GM12878 (cell line): ENCODE data around the gene XPO6. TPM values are rescaled to one million over a fixed set of nuclear protein-coding genes. Genes with fewer than 3 reads are reported as not detected.

ENCODE experiments used
- ATAC-seq: fragments of 200-7000 bp; cut with Tn5 transposase; 3 replicates; pipeline ENCODE4 v1.9.1; 2020; ENCODE audit warnings: mild to moderate bottlenecking, moderate library complexity
- BruUV-seq: library from RNA; stranded (reverse); fragments of 400-500 nt; replicated peaks from 2 replicates; lab custom pipeline; 2021; lab: Mats Ljungman, UMichigan
- CTCF ChIA-PET: fragments of 300-600 bp; sonication (Branson Sonifier 250); formaldehyde crosslinking; extraction: SDS; loops from one replicate; lab custom pipeline; 2021; ENCODE audit warnings: inconsistent platforms; lab: Yijun Ruan, JAX
- POLR2A ChIA-PET: fragments of 350-600 bp; formaldehyde crosslinking; extraction: SDS; loops from one replicate; lab custom pipeline; 2021; ENCODE audit warnings: inconsistent platforms; lab: Charles Lee
- RAD21 ChIA-PET: fragments of 300-600 bp; sonication (Branson Sonifier 250); formaldehyde crosslinking; loops from one replicate; lab custom pipeline; 2023; ENCODE audit warnings: antibody characterized with exemption; ENCODE audit not compliant: unreplicated experiment; lab: Charles Lee
- SMC1A ChIA-PET: fragments of 300-600 bp; sonication (Branson Sonifier 250); formaldehyde crosslinking; loops from one replicate; lab custom pipeline; 2023; ENCODE audit not compliant: unreplicated experiment, uncharacterized antibody; lab: Charles Lee
- DNase-seq: peaks from one replicate; pipeline ENCODE4 v3.0.0-alpha.2; 2011; ENCODE audit warnings: low read depth, low spot score
- FAIRE-seq: peaks from 3 replicates; lab custom pipeline; 2011; peaks lifted over from hg19 to GRCh38; lab: Jason Lieb, UNC
- H2AFZ ChIP-seq: 2 replicates; pipeline ENCODE4 v1.6.0; 2011; ENCODE audit warnings: low read depth, low read length, control low read depth; ENCODE audit not compliant: control insufficient read depth
- H3K27ac ChIP-seq: 2 replicates; pipeline ENCODE4 v1.5.1; 2011; ENCODE audit warnings: control low read depth; ENCODE audit not compliant: control insufficient read depth, insufficient read depth
- H3K27me3 ChIP-seq, 2 experiments: replicated peaks in 1 of 2; 2 replicates each; pipeline versions ENCODE4 v1.6.0 to v1.6.1; 2011; ENCODE audit warnings: low read length in 1 of 2; ENCODE audit not compliant: control insufficient read depth in 2 of 2, insufficient read depth in 2 of 2
- H3K36me3 ChIP-seq, 2 experiments: 2 replicates each; pipeline ENCODE4 v1.5.1; 2011; ENCODE audit warnings: low read length in 1 of 2; ENCODE audit not compliant: control insufficient read depth in 2 of 2, insufficient read depth in 2 of 2
- H3K4me1 ChIP-seq: 2 replicates; pipeline ENCODE4 v1.6.1; 2011; ENCODE audit warnings: mild to moderate bottlenecking, low read length, moderate library complexity, mixed read lengths; ENCODE audit not compliant: control insufficient read depth, insufficient read depth
- H3K4me2 ChIP-seq: 2 replicates; pipeline ENCODE4 v1.6.0; 2011; ENCODE audit warnings: control low read depth; ENCODE audit not compliant: control insufficient read depth, insufficient read depth
- H3K4me3 ChIP-seq: fragments of 200-600 bp; sonication (generic); 2 replicates; pipeline ENCODE4 v1.5.1; 2016
- H3K79me2 ChIP-seq: 2 replicates; pipeline ENCODE4 v1.6.0; 2011; ENCODE audit warnings: low read length; ENCODE audit not compliant: control insufficient read depth, insufficient read depth
- H3K9ac ChIP-seq: 2 replicates; pipeline ENCODE4 v1.8.0; 2011; ENCODE audit warnings: low read length, control low read depth, mixed read lengths; ENCODE audit not compliant: control insufficient read depth, insufficient read depth
- H3K9me3 ChIP-seq: replicated peaks from 3 replicates; pipeline ENCODE4 v1.5.1; 2011; ENCODE audit warnings: mild to moderate bottlenecking, low read length; ENCODE audit not compliant: control insufficient read depth, insufficient read depth
- H4K20me1 ChIP-seq: 2 replicates; pipeline ENCODE4 v1.6.0; 2011; ENCODE audit not compliant: control insufficient read depth, insufficient read depth
- ASH2L ChIP-seq: fragments of 300-600, 200-600 bp; sonication (generic); IDR thresholded peaks from 2 replicates; pipeline ENCODE4 v1.6.1; 2017; ENCODE audit warnings: low read depth, mild to moderate bottlenecking, borderline replicate concordance
- BACH1 ChIP-seq: fragments of 450-650 bp; IDR thresholded peaks from 2 replicates; pipeline ENCODE4 v1.6.1; 2017; ENCODE audit warnings: mild to moderate bottlenecking, borderline replicate concordance
- FOXK2 ChIP-seq: fragments of 450-650 bp; IDR thresholded peaks from 2 replicates; pipeline ENCODE4 v1.6.1; 2017; ENCODE audit warnings: mild to moderate bottlenecking, moderate library complexity
- SP1 ChIP-seq: IDR thresholded peaks from one replicate; pipeline ENCODE4 v1.6.1; 2011; ENCODE audit warnings: low read depth, low read length
- STAT1 ChIP-seq: fragments of 450-650 bp; conservative IDR thresholded peaks from 2 replicates; pipeline ENCODE4 v1.6.1; 2014; ENCODE audit warnings: antibody characterized with exemption, mild to moderate bottlenecking
- SUZ12 ChIP-seq: fragments of 200-600 bp; sonication (generic); IDR thresholded peaks from one replicate; pipeline ENCODE4 v1.6.1; 2018; ENCODE audit warnings: antibody characterized with exemption, mild to moderate bottlenecking; ENCODE audit not compliant: unreplicated experiment
- ZBTB4 ChIP-seq: fragments of 450-650 bp; formaldehyde crosslinking; IDR thresholded peaks from 2 replicates; pipeline ENCODE4 v1.4.0; 2022; ENCODE audit warnings: mild to moderate bottlenecking, moderate library complexity
- ZNF217 ChIP-seq: fragments of 450-650 bp; IDR thresholded peaks from 2 replicates; pipeline ENCODE4 v1.6.1; 2017; ENCODE audit warnings: antibody characterized with exemption, mild to moderate bottlenecking
- ZNF592 ChIP-seq: fragments of 450-650 bp; IDR thresholded peaks from 2 replicates; pipeline ENCODE4 v1.6.1; 2017; ENCODE audit warnings: mild to moderate bottlenecking, moderate library complexity
- WGBS: methylation state at CpG from one replicate; pipeline ENCODE4 v1.1.6; 2016; ENCODE audit warnings: low lambda C conversion rate; ENCODE audit not compliant: insufficient replicate concordance, insufficient coverage; ENCODE audit errors: missing lambda C conversion rate; 5-methylcytosine and 5-hydroxymethylcytosine counted together
- in situ Hi-C: fragments of 300-500 bp; cut with MboI; formaldehyde crosslinking; loops from 9 replicates; pipeline ENCODE4 v1.14.3; 2018; ENCODE audit warnings: mixed read lengths
- intact Hi-C: fragments of 100-400 bp; cut with micrococcal nuclease; formaldehyde crosslinking; loops from one replicate; pipeline ENCODE4 v1.14.2; 2022; ENCODE audit not compliant: unreplicated experiment
- polyA plus RNA-seq, 11 experiments: library from polyadenylated mRNA; depleted of rRNA in 4 of 11; unstranded in 6 of 11; stranded (reverse) in 5 of 11; fragments of >200 nt; fragmentation: Nextera tagmentation in 4 of 11; fragmentation: Illumina TruSeq in 1 of 11; extraction: Ambion mirVana in 4 of 11; extraction: Trizol in 1 of 11; gene quantifications; 1 replicate in 1 of 11; 2 replicates in 10 of 11; pipeline versions ENCODE4 v1.2.1 to v1.2.3, GENCODE V29; 2011 to 2016; ENCODE audit warnings: inconsistent platforms in 2 of 11, missing spikeins in 2 of 11, low read depth in 1 of 11
- total RNA-seq, 4 experiments: library from RNA; depleted of rRNA in 3 of 4; stranded (reverse); fragments of >200 nt in 3 of 4; fragmentation: Illumina TruSeq in 1 of 4; extraction: Trizol in 1 of 4; gene quantifications; 2 replicates each; pipeline versions ENCODE4 v1.2.1 to v1.2.3, GENCODE V29; 2013 to 2021
- TF ChIP-seq, protein P1 (sequence below): fragments of 450-650 bp; IDR thresholded peaks from 2 replicates; pipeline ENCODE4 v1.6.1; 2018; ENCODE audit warnings: borderline replicate concordance, mild to moderate bottlenecking; ENCODE audit not compliant: partially characterized antibody

Gene XPO6
- total and polyA plus RNA-seq, 10 of the 15 experiments (the other 5 are each of a cell fraction or from before 2014, with no cell fraction given) = 9.9 to 246 (median 110) TPM

- TF ChIP-seq ZNF592 = no peak
- TF ChIP-seq STAT1 = no peak
- TF ChIP-seq FOXK2 = no peak
- TF ChIP-seq ASH2L = no peak
- TF ChIP-seq, all 136 proteins: peak for 0
Measured at GRCh38 chr16:28171816-28172215, 39.9 kb downstream of the XPO6 start (continued).

DNA sequence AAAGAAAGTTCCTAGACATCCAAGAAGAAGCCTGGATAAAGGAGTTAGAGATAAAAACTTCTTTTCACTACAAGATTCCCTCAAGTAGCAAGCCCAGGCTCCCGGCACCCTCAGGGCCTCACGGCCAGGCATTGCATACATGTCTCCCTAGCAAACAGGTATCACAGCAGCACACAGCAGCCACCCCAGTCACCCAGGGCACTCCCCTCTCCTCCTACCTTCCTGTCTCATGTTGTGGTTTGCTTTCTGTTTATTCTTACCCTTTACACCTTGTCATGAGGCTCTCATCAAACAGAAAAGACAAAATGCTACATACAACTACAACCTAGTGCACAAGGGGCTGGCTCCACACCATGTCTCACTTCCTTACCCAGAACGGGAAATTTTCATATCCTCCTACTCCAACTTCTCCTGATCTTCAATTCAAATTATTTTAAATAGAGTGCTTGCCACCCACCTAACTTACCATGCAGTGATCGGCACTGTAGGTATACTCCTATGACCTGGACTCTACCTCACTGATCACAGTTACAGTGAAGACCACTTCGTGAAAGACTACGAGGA is 42.7 kb downstream of the XPO6 start:
- in situ Hi-C loops (no loop called here), intact Hi-C loops (no loop called here)
- ATAC-seq = no peak
- Histone ChIP-seq H3K9ac (no peak overlapping the region), H3K79me2 (peaks cover 10% of the 10 kb centered on the region), H3K4me2 (no peak overlapping the region), H3K9me3 (no peaks in the 10 kb centered on the region), H3K27me3 (no peaks in the 10 kb centered on the region), H3K4me3 (no peak overlapping the region), H3K36me3 (peaks cover 27 to 39% of the 10 kb centered on the region in 2 experiments), H3K4me1 (no peaks in the 10 kb centered on the region; the same call in 1 of the 2 replicates), H2AFZ (no peak overlapping the region), H4K20me1 (no peaks in the 10 kb centered on the region; the same call in 1 of the 2 replicates), H3K27ac (no peak overlapping the region)
- ChIA-PET RAD21 (interaction anchor here (0.6 to 1.2 kb wide), 2 partner anchors 17 to 18 kb away, joined by 3 read pairs; no protein-coding TSS in a partner anchor), POLR2A (interaction anchor here (1.0 kb wide), 1 partner anchor 10 kb away, joined by 5 read pairs; no protein-coding TSS in a partner anchor), CTCF (interaction anchor here (0.7 to 1.3 kb wide), 2 partner anchors 9 to 15 kb away, joined by 3 read pairs; no protein-coding TSS in a partner anchor), SMC1A (interaction anchor here (1.1 to 1.6 kb wide), 2 partner anchors 20 to 49 kb away, joined by 4 to 6 read pairs; no protein-coding TSS in a partner anchor)
- no peak for FAIRE-seq
- 78% methylated on average over 6 of the region's 6 CpGs for WGBS
- BruUV-seq = no TSS peak
- DNase-seq = no peak
- no peak for TF ChIP-seq BACH1
- TF ChIP-seq, protein P1, sequence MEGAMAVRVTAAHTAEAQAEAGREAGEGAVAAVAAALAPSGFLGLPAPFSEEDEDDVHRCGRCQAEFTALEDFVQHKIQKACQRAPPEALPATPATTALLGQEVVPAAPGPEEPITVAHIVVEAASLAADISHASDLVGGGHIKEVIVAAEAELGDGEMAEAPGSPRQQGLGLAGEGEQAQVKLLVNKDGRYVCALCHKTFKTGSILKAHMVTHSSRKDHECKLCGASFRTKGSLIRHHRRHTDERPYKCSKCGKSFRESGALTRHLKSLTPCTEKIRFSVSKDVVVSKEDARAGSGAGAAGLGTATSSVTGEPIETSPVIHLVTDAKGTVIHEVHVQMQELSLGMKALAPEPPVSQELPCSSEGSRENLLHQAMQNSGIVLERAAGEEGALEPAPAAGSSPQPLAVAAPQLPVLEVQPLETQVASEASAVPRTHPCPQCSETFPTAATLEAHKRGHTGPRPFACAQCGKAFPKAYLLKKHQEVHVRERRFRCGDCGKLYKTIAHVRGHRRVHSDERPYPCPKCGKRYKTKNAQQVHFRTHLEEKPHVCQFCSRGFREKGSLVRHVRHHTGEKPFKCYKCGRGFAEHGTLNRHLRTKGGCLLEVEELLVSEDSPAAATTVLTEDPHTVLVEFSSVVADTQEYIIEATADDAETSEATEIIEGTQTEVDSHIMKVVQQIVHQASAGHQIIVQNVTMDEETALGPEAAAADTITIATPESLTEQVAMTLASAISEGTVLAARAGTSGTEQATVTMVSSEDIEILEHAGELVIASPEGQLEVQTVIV = no peak
- TF ChIP-seq SP1 = no peak
- TF ChIP-seq ZNF217 = no peak
- TF ChIP-seq SUZ12 = no peak
- no peak for TF ChIP-seq ZBTB4 (CRISPR knock-in tag)
